ENCODE results near the gene TSNAXIP1. TPM values are rescaled to one million over a fixed set of nuclear protein-coding genes. Genes with fewer than 3 reads are reported as not detected.

TSNAXIP1 gene
- total and polyA plus RNA-seq, 9 of the 15 experiments (the other 6 are each of a cell fraction or from before 2014, with no cell fraction given): 0.03 to 0.24 (median 0.11) TPM; not detected in 4

GRCh38 chr16:67780847-67781564, 25.7 kb upstream of the TSNAXIP1 start:
- 52% methylated on average over 7 of the region's 7 CpGs for WGBS (ENCODE audit: insufficient coverage, low coverage, missing lambda C conversion rate)
- ATAC-seq: peak; percentile 87
- Histone ChIP-seq H3K9me1 (ENCODE audit: control insufficient read depth, insufficient read depth, low read length) (peaks cover 6% of the 10 kb centered on the region), H2AFZ (ENCODE audit: low read depth, low read length) (no peak overlapping the region), H3K4me1 (replicated peaks in 1 of 2; ENCODE audit: control insufficient read depth in 2 of 2, insufficient read depth in 2 of 2, low read length in 2 of 2) (peaks cover 24 to 25% of the 10 kb centered on the region in 2 experiments), H4K20me1 (replicated peaks; ENCODE audit: control insufficient read depth, insufficient read depth, low read length) (no peaks in the 10 kb centered on the region), H3K4me3 (no peak overlapping the region), H3K4me2 (ENCODE audit: insufficient read depth, low read length) (peak overlapping the region; percentile 66), H3K27ac (ENCODE audit: extremely low read depth, low read depth, low read length) (peak overlapping the region; percentile 63), H3K9ac (ENCODE audit: insufficient read depth in 1 of 2, low read depth in 2 of 2, low read length in 2 of 2) (peak overlapping the region; percentile 29 to 77; a peak in 3 of 4 replicates), H3K79me2 (ENCODE audit: control insufficient read depth, insufficient read depth, low read length) (peaks cover 30% of the 10 kb centered on the region), H3K9me3 (replicated peaks; ENCODE audit: control insufficient read depth, insufficient read depth, low read depth, low read length) (no peaks in the 10 kb centered on the region; the same call in 1 of the 2 replicates), H3K27me3 (ENCODE audit: control insufficient read depth in 2 of 2, insufficient read depth in 2 of 2, low read length in 2 of 2) (no peaks in the 10 kb centered on the region), H3K36me3 (ENCODE audit: control insufficient read depth, insufficient read depth, low read length) (peaks cover 10% of the 10 kb centered on the region; the same call in 2 of the 3 replicates)
- peak; percentile 67 for FAIRE-seq
- TF ChIP-seq, protein P1, sequence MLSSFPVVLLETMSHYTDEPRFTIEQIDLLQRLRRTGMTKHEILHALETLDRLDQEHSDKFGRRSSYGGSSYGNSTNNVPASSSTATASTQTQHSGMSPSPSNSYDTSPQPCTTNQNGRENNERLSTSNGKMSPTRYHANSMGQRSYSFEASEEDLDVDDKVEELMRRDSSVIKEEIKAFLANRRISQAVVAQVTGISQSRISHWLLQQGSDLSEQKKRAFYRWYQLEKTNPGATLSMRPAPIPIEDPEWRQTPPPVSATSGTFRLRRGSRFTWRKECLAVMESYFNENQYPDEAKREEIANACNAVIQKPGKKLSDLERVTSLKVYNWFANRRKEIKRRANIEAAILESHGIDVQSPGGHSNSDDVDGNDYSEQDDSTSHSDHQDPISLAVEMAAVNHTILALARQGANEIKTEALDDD (IDR thresholded peaks at IDR 0.05): peak; percentile 59
- TF ChIP-seq NUFIP1 (IDR thresholded peaks at IDR 0.05; ENCODE audit: partially characterized antibody) (no peak), CBFA2T3 (IDR thresholded peaks at IDR 0.05) (peak; percentile 54), ARID1B (IDR thresholded peaks at IDR 0.05) (peak; percentile 42)
- TF ChIP-seq, protein P2, sequence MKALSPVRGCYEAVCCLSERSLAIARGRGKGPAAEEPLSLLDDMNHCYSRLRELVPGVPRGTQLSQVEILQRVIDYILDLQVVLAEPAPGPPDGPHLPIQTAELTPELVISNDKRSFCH (CRISPR knock-in tag; IDR thresholded peaks at IDR 0.05): no peak
- TF ChIP-seq, protein P2 (tag; IDR thresholded peaks at IDR 0.05): 0 out of 2 replicates have a peak, but pooled peaks have one; percentile 13
- in situ Hi-C loops (cut with MboI) (no loop called here), intact Hi-C loops (cut with micrococcal nuclease) (no loop called here)
- ChIA-PET CTCF (ENCODE audit: low intra/inter-chr PET ratio) (no interaction called here), POLR2A (interaction anchor here (0.6 to 3.2 kb wide), 11 partner anchors 8 to 610 kb away, joined by 3 to 10 read pairs (median 5); partner anchors contain the start of genes NOL3, RANBP10 and TSNAXIP1)
- BruUV-seq (replicated peaks): no TSS peak
- DNase-seq (ENCODE audit: extremely low read depth in 1 of 4, low spot score in 3 of 4): peak; percentile 67 to 77 (median 70)

Measured in K562 (cell line).